ENCODE data around the gene TSPAN11.

The TSPAN11 gene

DNA sequence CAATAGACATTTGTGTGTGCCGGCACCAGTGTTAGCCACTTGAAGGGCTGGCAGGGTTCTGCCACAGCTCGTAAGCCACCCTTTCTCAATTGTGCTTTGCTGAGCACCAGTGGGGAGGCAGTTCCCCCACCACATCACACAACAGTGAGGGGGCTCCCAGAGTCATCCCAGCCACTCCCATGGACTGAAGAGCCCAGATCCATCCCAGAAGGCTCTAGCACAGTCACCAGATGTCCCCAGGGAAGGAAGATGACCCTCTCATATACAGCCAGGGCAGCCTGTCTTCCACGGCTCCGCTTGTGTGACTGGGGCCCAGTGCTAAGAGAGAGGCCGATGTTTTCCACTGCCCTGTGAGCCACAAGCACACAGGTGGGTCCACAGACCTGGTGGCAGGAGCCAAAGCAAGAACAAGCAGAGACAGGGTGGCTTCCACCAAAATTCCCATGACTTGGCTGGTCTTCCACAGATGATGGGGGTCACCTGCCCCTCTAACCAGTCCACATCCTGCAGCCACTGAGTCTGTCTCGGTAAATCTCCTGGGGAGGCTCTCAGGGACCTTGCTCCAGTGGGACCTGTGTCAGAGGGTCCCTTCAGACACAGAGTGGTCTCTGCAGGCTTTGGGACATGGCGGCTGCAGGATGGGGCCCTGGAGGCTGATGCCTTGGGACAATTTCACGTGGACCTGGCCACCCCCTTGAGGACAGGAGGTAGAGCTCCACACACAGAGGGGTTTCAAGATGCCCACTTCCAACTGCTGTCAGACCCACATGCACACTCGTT lies 75.2 kb downstream of the TSPAN11 start:
- no peak for DNase-seq (ENCODE audit: low read depth in 2 of 2)
- no peak overlapping the region for H3K4me3 ChIP-seq (replicated peaks in 1 of 2; ENCODE audit: low read depth in 2 of 2, low read length in 2 of 2)
- TF ChIP-seq, protein P1, sequence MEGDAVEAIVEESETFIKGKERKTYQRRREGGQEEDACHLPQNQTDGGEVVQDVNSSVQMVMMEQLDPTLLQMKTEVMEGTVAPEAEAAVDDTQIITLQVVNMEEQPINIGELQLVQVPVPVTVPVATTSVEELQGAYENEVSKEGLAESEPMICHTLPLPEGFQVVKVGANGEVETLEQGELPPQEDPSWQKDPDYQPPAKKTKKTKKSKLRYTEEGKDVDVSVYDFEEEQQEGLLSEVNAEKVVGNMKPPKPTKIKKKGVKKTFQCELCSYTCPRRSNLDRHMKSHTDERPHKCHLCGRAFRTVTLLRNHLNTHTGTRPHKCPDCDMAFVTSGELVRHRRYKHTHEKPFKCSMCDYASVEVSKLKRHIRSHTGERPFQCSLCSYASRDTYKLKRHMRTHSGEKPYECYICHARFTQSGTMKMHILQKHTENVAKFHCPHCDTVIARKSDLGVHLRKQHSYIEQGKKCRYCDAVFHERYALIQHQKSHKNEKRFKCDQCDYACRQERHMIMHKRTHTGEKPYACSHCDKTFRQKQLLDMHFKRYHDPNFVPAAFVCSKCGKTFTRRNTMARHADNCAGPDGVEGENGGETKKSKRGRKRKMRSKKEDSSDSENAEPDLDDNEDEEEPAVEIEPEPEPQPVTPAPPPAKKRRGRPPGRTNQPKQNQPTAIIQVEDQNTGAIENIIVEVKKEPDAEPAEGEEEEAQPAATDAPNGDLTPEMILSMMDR (IDR thresholded peaks at IDR 0.05; ENCODE audit: low read depth, low read length): no peak

DNA sequence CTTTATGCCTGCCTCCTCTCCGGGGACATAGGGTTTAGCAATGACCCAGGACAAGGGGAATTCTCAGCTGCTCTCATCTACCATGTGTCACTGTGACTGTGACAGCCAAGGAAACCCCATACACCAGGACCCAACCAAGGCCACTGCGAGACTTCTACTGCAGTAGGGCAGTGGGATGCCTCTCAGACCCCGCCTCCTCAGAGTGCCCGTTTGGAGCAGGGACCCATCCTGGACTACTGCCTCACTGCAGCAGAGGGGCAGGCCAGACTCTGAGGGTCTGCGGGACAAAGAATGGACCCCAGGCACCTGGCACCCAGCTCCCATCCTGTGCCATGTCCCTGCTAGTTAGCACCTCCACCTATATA lies 75.8 kb downstream of the TSPAN11 start:
- DNase-seq (ENCODE audit: low read depth in 2 of 2): no peak
- no peak overlapping the region for H3K4me3 ChIP-seq (replicated peaks in 1 of 2; ENCODE audit: low read depth in 2 of 2, low read length in 2 of 2)
- TF ChIP-seq, protein P1 (IDR thresholded peaks at IDR 0.05; ENCODE audit: low read depth, low read length): no peak

DNA sequence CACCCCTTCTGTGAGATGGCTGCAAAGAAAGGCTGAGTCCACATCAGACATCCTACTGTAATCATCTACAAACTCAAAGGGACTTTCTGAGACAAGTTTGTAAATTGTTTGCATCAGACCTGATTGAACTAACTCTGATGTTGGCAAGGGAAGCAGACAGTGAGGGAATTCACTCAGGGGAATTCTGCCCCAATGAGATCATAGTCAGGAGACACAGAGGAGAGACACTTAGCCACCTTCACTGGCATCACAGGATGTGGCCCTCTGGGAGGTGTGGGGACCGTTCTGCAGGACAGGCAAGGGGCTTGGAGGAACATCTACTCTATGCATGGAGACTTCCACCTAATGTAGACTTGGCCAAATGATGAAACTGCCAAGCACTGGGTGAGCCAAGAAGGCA lies 76.5 kb downstream of the TSPAN11 start:
- H3K4me3 ChIP-seq (replicated peaks in 1 of 2; ENCODE audit: low read depth in 2 of 2, low read length in 2 of 2): no peak overlapping the region
- TF ChIP-seq, protein P1 (IDR thresholded peaks at IDR 0.05; ENCODE audit: low read depth, low read length): no peak
- DNase-seq (ENCODE audit: low read depth in 2 of 2): peak in 1 of 2 donors; percentile 53

DNA sequence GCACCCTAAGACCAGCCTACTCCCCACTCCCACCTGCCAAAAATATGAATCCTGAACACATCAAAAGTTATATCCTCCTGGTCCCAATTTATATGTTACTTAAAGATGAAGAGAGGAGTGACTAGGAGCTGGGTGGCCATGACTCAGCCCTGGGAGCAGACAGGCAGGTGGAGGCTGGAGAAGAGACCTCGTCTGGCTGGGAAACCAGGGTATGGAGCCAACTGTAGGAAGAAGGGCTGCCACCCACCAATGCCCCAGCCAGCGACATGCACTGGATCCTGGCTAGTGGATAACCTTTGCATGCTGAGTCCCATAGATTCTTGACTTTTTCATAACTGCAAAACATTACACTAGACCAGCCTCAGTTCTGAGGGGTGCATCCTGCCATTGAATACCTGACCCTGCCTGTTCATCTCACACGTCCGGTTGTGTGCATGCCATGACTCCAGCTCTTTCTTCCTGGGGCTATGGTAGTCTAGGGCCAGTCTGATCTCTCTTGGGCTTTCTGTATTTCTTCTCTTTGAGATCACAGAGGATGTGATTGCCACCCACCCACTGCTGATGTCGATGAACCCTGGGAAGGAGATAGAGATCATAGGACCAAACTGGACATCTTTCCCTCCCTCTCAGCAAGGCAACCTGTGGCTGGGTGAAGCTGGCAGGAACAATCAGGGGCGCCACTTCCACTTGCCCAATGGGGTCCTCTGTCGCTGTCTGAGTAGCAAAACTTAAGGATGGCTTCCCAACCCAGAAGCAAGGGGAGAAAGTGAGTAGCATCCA lies 77.5 kb downstream of the TSPAN11 start:
- no peak for DNase-seq (ENCODE audit: low read depth in 2 of 2)
- TF ChIP-seq, protein P1 (IDR thresholded peaks at IDR 0.05; ENCODE audit: low read depth, low read length): no peak
- H3K4me3 ChIP-seq (replicated peaks in 1 of 2; ENCODE audit: low read depth in 2 of 2, low read length in 2 of 2): no peak overlapping the region

DNA sequence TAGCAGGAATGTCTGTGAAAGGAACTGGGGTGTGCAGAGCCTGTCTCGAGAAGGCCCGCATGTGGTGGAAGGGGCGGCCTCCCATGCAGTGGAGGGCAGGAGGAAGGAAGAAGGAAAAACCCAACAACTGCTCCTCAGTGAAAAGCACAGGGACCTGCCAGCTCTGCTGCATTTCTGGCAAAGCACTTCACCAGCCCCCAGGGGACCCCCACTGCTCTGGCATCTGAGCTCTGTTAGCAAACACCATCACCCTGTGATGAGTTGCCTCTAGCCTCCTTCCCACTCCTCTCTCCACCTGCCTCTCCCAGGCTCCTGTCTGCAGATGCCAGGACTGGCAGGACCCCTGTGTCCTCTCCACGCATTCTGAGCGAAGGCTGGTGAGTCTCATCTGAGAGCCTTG lies 78.1 kb downstream of the TSPAN11 start:
- TF ChIP-seq, protein P1 (IDR thresholded peaks at IDR 0.05; ENCODE audit: low read depth, low read length): no peak
- H3K4me3 ChIP-seq (replicated peaks in 1 of 2; ENCODE audit: low read depth in 2 of 2, low read length in 2 of 2): no peak overlapping the region

DNA sequence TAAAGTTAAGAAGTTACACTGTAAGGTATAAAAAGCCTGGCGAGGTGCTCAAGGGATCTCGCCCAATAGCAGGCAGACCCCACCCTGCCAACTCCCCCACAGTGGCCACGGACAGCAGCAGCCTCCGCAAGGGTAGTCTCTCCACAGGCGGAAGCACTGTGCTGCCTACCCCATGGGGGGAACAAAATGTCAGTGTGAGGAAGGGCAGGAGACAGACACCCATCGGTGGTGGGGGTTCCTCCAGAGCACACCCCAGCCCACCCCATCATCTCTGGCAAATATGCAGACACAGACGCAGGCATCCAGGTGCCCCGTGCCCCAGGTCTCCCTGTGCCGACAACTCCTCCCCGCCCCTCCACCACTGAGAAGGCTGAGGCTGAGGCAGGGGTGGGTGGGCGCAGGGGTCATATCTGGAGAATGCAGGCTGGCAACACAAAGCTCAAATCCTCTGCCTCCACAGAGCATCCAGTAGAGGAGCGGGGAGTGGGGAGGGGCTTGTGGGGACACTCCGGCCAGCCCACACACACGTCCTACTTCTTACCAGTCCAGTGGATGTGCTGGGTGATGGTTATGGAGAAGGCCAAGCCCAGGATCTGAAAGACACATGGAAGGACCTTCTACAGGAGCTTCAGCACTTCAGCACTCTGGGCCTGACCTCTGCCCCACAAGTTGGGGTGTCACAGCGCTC lies 78.9 kb downstream of the TSPAN11 start:
- no peak for DNase-seq (ENCODE audit: low read depth in 2 of 2)
- TF ChIP-seq, protein P1 (IDR thresholded peaks at IDR 0.05; ENCODE audit: low read depth, low read length): no peak
- H3K4me3 ChIP-seq (replicated peaks in 1 of 2; ENCODE audit: low read depth in 2 of 2, low read length in 2 of 2): no peak overlapping the region

More for the DNA sequence above, 78.1 kb downstream of the TSPAN11 start:
- no peak for DNase-seq (ENCODE audit: low read depth in 2 of 2)

Measured in cardiac fibroblast (primary cell).